GM18519 (cell line): Measurements from ENCODE around the gene GALNT2.

ENCODE experiments used
- ATAC-seq: cut with Tn5 transposase; IDR thresholded peaks from one replicate; pipeline ENCODE4 v1.9.1; 2021; ENCODE audit warnings: mild to moderate bottlenecking, moderate library complexity; ENCODE audit not compliant: unreplicated experiment, low FRiP score

Gene GALNT2

GRCh38 chr1:230222678-230223077 is 155.6 kb downstream of the GALNT2 start:
- no peak for ATAC-seq

GRCh38 chr1:230224101-230224960 is 157.3 kb downstream of the GALNT2 start:
- no peak for ATAC-seq

- no peak for ATAC-seq
Measured at GRCh38 chr1:230226007-230226800, 159.2 kb downstream of the GALNT2 start.

- ATAC-seq = no peak
Measured at GRCh38 chr1:230226814-230227213, 159.8 kb downstream of the GALNT2 start.

- no peak for ATAC-seq
Measured at GRCh38 chr1:230228236-230228897, 161.3 kb downstream of the GALNT2 start.

GRCh38 chr1:230230273-230230672 is 163.2 kb downstream of the GALNT2 start:
- ATAC-seq = no peak

- no peak for ATAC-seq
Measured at GRCh38 chr1:230230948-230231773, 164.1 kb downstream of the GALNT2 start.

GRCh38 chr1:230231774-230232145 is 164.7 kb downstream of the GALNT2 start:
- ATAC-seq = no peak

GRCh38 chr1:230232371-230232771 is 165.3 kb downstream of the GALNT2 start:
- no peak for ATAC-seq

GRCh38 chr1:230233786-230234185 is 166.7 kb downstream of the GALNT2 start:
- ATAC-seq = no peak

GRCh38 chr1:230235876-230236275 is 168.8 kb downstream of the GALNT2 start:
- no peak for ATAC-seq

- ATAC-seq = no peak
Measured at GRCh38 chr1:230236301-230237008, 169.4 kb downstream of the GALNT2 start.

GRCh38 chr1:230237009-230237370 is 170.0 kb downstream of the GALNT2 start:
- ATAC-seq = no peak

GRCh38 chr1:230237805-230238204 is 170.8 kb downstream of the GALNT2 start:
- no peak for ATAC-seq

GRCh38 chr1:230240446-230241086 is 173.5 kb downstream of the GALNT2 start:
- ATAC-seq = no peak

GRCh38 chr1:230242326-230242725 is 175.3 kb downstream of the GALNT2 start:
- ATAC-seq = no peak

GRCh38 chr1:230243146-230243545 is 176.1 kb downstream of the GALNT2 start:
- ATAC-seq = no peak

GRCh38 chr1:230243583-230244353 is 176.7 kb downstream of the GALNT2 start:
- no peak for ATAC-seq

GRCh38 chr1:230246551-230246950 is 179.5 kb downstream of the GALNT2 start:
- ATAC-seq = no peak
